Left lung (tissue), 10 donors: ENCODE results near the gene FOXA2. TPM values are rescaled to one million over a fixed set of nuclear protein-coding genes. Genes with fewer than 3 reads are reported as not detected.

Experiments
- ATAC-seq: fragments of 200-7000 bp; cut with Tn5 transposase; one replicate; pipeline ENCODE4 v1.9.1; 2020; ENCODE audit warnings: moderate library complexity
- DNase-seq, 4 donors: peaks; one replicate each; pipeline ENCODE4 v3.0.0-alpha.2; 2013 to 2020
- H3K27ac ChIP-seq, 2 donors: fragments of 200-600 bp; sonication (generic) in 1 of 2; one replicate each; pipeline versions ENCODE4 v1.5.0 to v1.8.0; 2020 to 2021
- H3K27me3 ChIP-seq, 2 donors: fragments of 200-600 bp; sonication (generic) in 1 of 2; one replicate each; pipeline versions ENCODE4 v1.5.0 to v1.8.0; 2020 to 2021
- H3K36me3 ChIP-seq, 2 donors: fragments of 200-600 bp; sonication (generic) in 1 of 2; one replicate each; pipeline versions ENCODE4 v1.5.0 to v1.8.0; 2020 to 2021
- H3K4me1 ChIP-seq, 2 donors: fragments of 200-600 bp; one replicate each; pipeline ENCODE4 v1.8.0; 2021
- H3K4me3 ChIP-seq, 2 donors: fragments of 200-600 bp; sonication (generic) in 1 of 2; one replicate each; pipeline versions ENCODE4 v1.5.0 to v1.8.0; 2020 to 2021; ENCODE audit warnings: mild to moderate bottlenecking in 1 of 2
- H3K9me3 ChIP-seq, 2 donors: fragments of 200-600 bp; sonication (generic) in 1 of 2; one replicate each; pipeline versions ENCODE4 v1.5.0 to v1.8.0; 2020 to 2021
- CTCF ChIP-seq, 2 donors: fragments of 200-600 bp; sonication (generic) in 1 of 2; IDR thresholded peaks; one replicate each; pipeline versions ENCODE4 v1.5.0 to v1.8.0; 2021; ENCODE audit warnings: antibody characterized with exemption in 2 of 2
- intact Hi-C, 2 donors: fragments of 100-400 bp; cut with DNase I; formaldehyde crosslinking; loops; one replicate each; pipeline versions ENCODE4 v1.11.2 to v1.14.2; 2022
- polyA plus RNA-seq, 6 donors: library from polyadenylated mRNA; unstranded; fragments of 120-200 nt; gene quantifications; one replicate each; pipeline ENCODE4 v1.2.1, GENCODE V29; 2013; ENCODE audit not compliant: insufficient read length in 6 of 6
- total RNA-seq, 2 donors: library from RNA; stranded (reverse); fragmentation: NEBNext Ultra II Directional; extraction: Animal tissue kit (Norgen Biotek cat#: 25700); gene quantifications; one replicate each; pipeline ENCODE4 v1.2.1, GENCODE V29; 2021
- donor health status: DM: no; HTN: yes; CAD: no.
- donor health status: DM: no; HTN: no; CAD: no.

Gene FOXA2
- total and polyA plus RNA-seq, 8 donors, result 24.0 to 43.5 (median 33.6) TPM

GRCh38 chr20:22559711-22560318, 24.6 kb downstream of the FOXA2 start:
- H3K9me3 ChIP-seq, result no peaks in the 10 kb centered on the region
- ATAC-seq, result no peak
- no peak overlapping the region for H3K4me3 ChIP-seq
- no peak for DNase-seq
- H3K27ac ChIP-seq, result no peak overlapping the region
- H3K27me3 ChIP-seq, result peaks cover 39 to 83% of the 10 kb centered on the region in 2 donors
- TF ChIP-seq CTCF (IDR thresholded peaks at IDR 0.05), result no peak
- intact Hi-C loops, result no loop called here
- no peaks in the 10 kb centered on the region for H3K4me1 ChIP-seq
- no peaks in the 10 kb centered on the region for H3K36me3 ChIP-seq

- H3K4me1 ChIP-seq, result no peaks in the 10 kb centered on the region
- ATAC-seq (no peak), DNase-seq (no peak)
- H3K9me3 ChIP-seq, result no peaks in the 10 kb centered on the region
- H3K4me3 ChIP-seq, result no peak overlapping the region
- no peak for TF ChIP-seq CTCF (IDR thresholded peaks at IDR 0.05)
- peaks cover 29 to 78% of the 10 kb centered on the region in 2 donors for H3K27me3 ChIP-seq
- H3K27ac ChIP-seq, result peak overlapping the region; percentile 56 to 71
- no peaks in the 10 kb centered on the region for H3K36me3 ChIP-seq
- intact Hi-C loops, result no loop called here
These were observed 26.7 kb downstream of the FOXA2 start for GRCh38 chr20:22557403-22558276.

GRCh38 chr20:22556565-22557056, 27.8 kb downstream of the FOXA2 start:
- peak; percentile 95 for ATAC-seq
- Histone ChIP-seq H3K36me3 (no peaks in the 10 kb centered on the region), H3K4me3 (no peak overlapping the region), H3K9me3 (no peaks in the 10 kb centered on the region), H3K27ac (peak overlapping the region; percentile 68 to 71), H3K27me3 (peaks cover 25 to 68% of the 10 kb centered on the region in 2 donors), H3K4me1 (no peaks in the 10 kb centered on the region)
- TF ChIP-seq CTCF (IDR thresholded peaks at IDR 0.05), result no peak
- intact Hi-C loops, result no loop called here
- peak in 2 of 4 donors; percentile 53 to 86 for DNase-seq

GRCh38 chr20:22555791-22556564, 28.4 kb downstream of the FOXA2 start:
- Histone ChIP-seq H3K27me3 (peaks cover 23 to 62% of the 10 kb centered on the region in 2 donors), H3K9me3 (no peaks in the 10 kb centered on the region), H3K4me3 (no peak overlapping the region), H3K36me3 (no peaks in the 10 kb centered on the region), H3K27ac (peak overlapping the region; percentile 68 to 71), H3K4me1 (no peaks in the 10 kb centered on the region)
- peak; percentile 59 for ATAC-seq
- intact Hi-C loops, result no loop called here
- TF ChIP-seq CTCF (IDR thresholded peaks at IDR 0.05), result no peak
- peak in 1 of 4 donors; percentile 41 for DNase-seq
